HCT116 (cell line): ENCODE measurements around the gene POLRMT. TPM values are rescaled to one million over a fixed set of nuclear protein-coding genes. Genes with fewer than 3 reads are reported as not detected.

Source experiments
- ATAC-seq: fragments of 200-7000 bp; cut with Tn5 transposase; 2 replicates; pipeline ENCODE4 v1.9.1; 2020; ENCODE audit warnings: mild to moderate bottlenecking, moderate library complexity
- BruUV-seq: library from RNA; stranded (reverse); fragments of 400-500 nt; replicated peaks from 2 replicates; lab custom pipeline; 2021; lab: Mats Ljungman, UMichigan
- CTCF ChIA-PET: fragments of 300-600 bp; sonication (Branson Sonifier 250); formaldehyde crosslinking; loops from one replicate; lab custom pipeline; 2021; ENCODE audit warnings: antibody characterized with exemption; lab: Charles Lee
- POLR2A ChIA-PET: fragments of 300-600, 350-600 bp; sonication (Branson Sonifier 250); formaldehyde crosslinking; loops from one replicate; lab custom pipeline; 2021; ENCODE audit warnings: antibody characterized with exemption; lab: Charles Lee
- RAD21 ChIA-PET, 2 experiments: fragments of 300-600 bp; sonication (Branson Sonifier 250); formaldehyde crosslinking; loops; one replicate each; lab custom pipeline; 2023; ENCODE audit warnings: low total read pairs in 2 of 2; ENCODE audit not compliant: uncharacterized antibody in 2 of 2, unreplicated experiment in 2 of 2, low non-redundant PET in 1 of 2; lab: Charles Lee
- DNase-seq: peaks from one replicate; pipeline ENCODE4 v3.0.0-alpha.2; 2010; ENCODE audit warnings: low read depth, low spot score
- H2AFZ ChIP-seq: fragments of 200-600 bp; shearing (Covaris generic), sonication (generic); 2 replicates; pipeline ENCODE4 v1.6.1; 2017; ENCODE audit warnings: low read depth, mixed run types, mixed read lengths, antibody characterized with exemption, low read length; ENCODE audit not compliant: poor library complexity, severe bottlenecking
- H3K27ac ChIP-seq: 2 replicates; pipeline ENCODE4 v1.5.1; 2012; ENCODE audit warnings: low read depth, low read length
- H3K27me3 ChIP-seq: fragments of 200-600 bp; sonication (generic); 2 replicates; pipeline ENCODE4 v1.6.1; 2016; ENCODE audit warnings: mixed run types, low read length, mixed read lengths; ENCODE audit not compliant: insufficient read depth
- H3K36me3 ChIP-seq, 2 experiments: fragments of 200-500 bp in 1 of 2; fragments of 200-600 bp in 1 of 2; sonication (Bioruptor generic) in 1 of 2; sonication (generic) in 1 of 2; 2 replicates each; pipeline versions ENCODE4 v1.5.1 to v1.6.1; 2014 to 2016; ENCODE audit warnings: low read length in 2 of 2, inconsistent platforms in 1 of 2, mixed read lengths in 1 of 2, mixed run types in 1 of 2; ENCODE audit not compliant: insufficient read depth in 2 of 2, control insufficient read depth in 1 of 2
- H3K4me1 ChIP-seq, 2 experiments: fragments of 200-600 bp in 1 of 2; sonication (generic) in 1 of 2; 2 replicates each; pipeline versions ENCODE4 v1.5.1 to v1.6.1; 2012 to 2017; ENCODE audit warnings: low read length in 2 of 2, inconsistent platforms in 1 of 2, mild to moderate bottlenecking in 1 of 2, mixed read lengths in 1 of 2, mixed run types in 1 of 2, moderate library complexity in 1 of 2; ENCODE audit not compliant: insufficient read depth in 2 of 2, control insufficient read depth in 1 of 2
- H3K4me2 ChIP-seq: fragments of 200-600 bp; sonication (generic); 2 replicates; pipeline ENCODE4 v1.6.1; 2017; ENCODE audit warnings: mixed run types, low read length, mixed read lengths
- H3K4me3 ChIP-seq, 2 experiments: fragments of 200-600 bp in 1 of 2; sonication (generic) in 1 of 2; replicated peaks in 1 of 2; 2 replicates each; pipeline ENCODE4 v1.5.1; 2011 to 2016; ENCODE audit warnings: low read length in 2 of 2, control low read depth in 1 of 2, low read depth in 1 of 2, mild to moderate bottlenecking in 1 of 2, mixed read lengths in 1 of 2, mixed run types in 1 of 2
- H3K79me2 ChIP-seq: fragments of 200-600 bp; sonication (generic); 2 replicates; pipeline ENCODE4 v1.6.1; 2017; ENCODE audit warnings: mild to moderate bottlenecking, mixed run types, low read length, moderate library complexity, mixed read lengths; ENCODE audit not compliant: insufficient read depth
- H3K9ac ChIP-seq: fragments of 200-600 bp; sonication (generic); 2 replicates; pipeline ENCODE4 v1.6.1; 2016; ENCODE audit warnings: low read length, mixed read lengths
- H3K9me2 ChIP-seq: fragments of 200-600 bp; sonication (generic), shearing (Covaris generic); 2 replicates; pipeline ENCODE4 v1.6.1; 2017; ENCODE audit warnings: mixed run types, mild to moderate bottlenecking, moderate library complexity; ENCODE audit not compliant: insufficient read depth
- H3K9me3 ChIP-seq, 2 experiments: fragments of 200-500 bp in 1 of 2; fragments of 200-600 bp in 1 of 2; sonication (Bioruptor generic) in 1 of 2; sonication (generic) in 1 of 2; 2 replicates each; pipeline ENCODE4 v1.6.1; 2014 to 2017; ENCODE audit warnings: low read length in 2 of 2, mixed read lengths in 2 of 2, inconsistent platforms in 1 of 2, low read depth in 1 of 2, mild to moderate bottlenecking in 1 of 2, mixed run types in 1 of 2, moderate library complexity in 1 of 2; ENCODE audit not compliant: control insufficient read depth in 1 of 2, insufficient read depth in 1 of 2
- H4K20me1 ChIP-seq: fragments of 200-600 bp; sonication (generic), shearing (Covaris generic); 2 replicates; pipeline ENCODE4 v1.6.1; 2017; ENCODE audit warnings: mixed run types, mild to moderate bottlenecking, moderate library complexity; ENCODE audit not compliant: insufficient read depth
- CBX3 ChIP-seq: IDR thresholded peaks from 2 replicates; pipeline ENCODE4 v1.6.1; 2012; ENCODE audit warnings: low read depth
- REST ChIP-seq: IDR thresholded peaks from 2 replicates; pipeline ENCODE4 v1.6.1; 2012; ENCODE audit warnings: low read depth
- TCF7L2 ChIP-seq: IDR thresholded peaks from 2 replicates; pipeline ENCODE4 v1.7.0; 2011; ENCODE audit warnings: borderline replicate concordance, inconsistent platforms; ENCODE audit not compliant: insufficient read depth, insufficient read length; ENCODE audit errors: extremely low read depth
- intact Hi-C: fragments of 100-400 bp; cut with micrococcal nuclease; formaldehyde crosslinking; loops from 2 replicates; pipeline ENCODE4 v1.10.0; 2022
- total RNA-seq: library from RNA; stranded (reverse); gene quantifications from one replicate; pipeline ENCODE4 v1.2.1, GENCODE V29; 2021; ENCODE audit not compliant: unreplicated experiment

Gene POLRMT
- total RNA-seq, 1 experiment from 2014 or later = 138 TPM

- Histone ChIP-seq H3K9me2 (no peaks in the 10 kb centered on the region), H3K79me2 (peaks cover 100% of the 10 kb centered on the region), H3K4me1 (peaks cover 4 to 14% of the 10 kb centered on the region in 2 experiments), H3K27me3 (no peaks in the 10 kb centered on the region), H3K4me2 (no peak overlapping the region), H3K4me3 (no peak overlapping the region), H3K9ac (no peak overlapping the region), H4K20me1 (peaks cover 5% of the 10 kb centered on the region; the same call in 1 of the 2 replicates), H3K9me3 (no peaks in the 10 kb centered on the region), H3K36me3 (peaks cover 3 to 36% of the 10 kb centered on the region in 2 experiments; a peak in 3 of 4 replicates), H3K27ac (no peak overlapping the region), H2AFZ (no peak overlapping the region)
- BruUV-seq = no TSS peak
- RAD21 ChIA-PET = no interaction called here
- DNase-seq = no peak
- ATAC-seq = no peak
- intact Hi-C loops = no loop called here
- POLR2A ChIA-PET = no interaction called here
- CTCF ChIA-PET = no interaction called here
- no peak for TF ChIP-seq REST
- no peak for TF ChIP-seq TCF7L2
Measured at GRCh38 chr19:657611-658010, 24.3 kb upstream of the POLRMT start.

- Histone ChIP-seq H3K27me3 (no peaks in the 10 kb centered on the region), H3K4me2 (no peak overlapping the region), H3K9ac (no peak overlapping the region), H3K4me3 (no peak overlapping the region), H3K4me1 (peaks cover 4 to 14% of the 10 kb centered on the region in 2 experiments), H3K27ac (no peak overlapping the region), H2AFZ (no peak overlapping the region), H3K9me2 (no peaks in the 10 kb centered on the region), H3K9me3 (no peaks in the 10 kb centered on the region), H4K20me1 (peaks cover 4% of the 10 kb centered on the region; the same call in 1 of the 2 replicates), H3K79me2 (peaks cover 100% of the 10 kb centered on the region), H3K36me3 (peaks cover 3 to 36% of the 10 kb centered on the region in 2 experiments; a peak in 3 of 4 replicates)
- TF ChIP-seq TCF7L2 (no peak), CBX3 (no peak)
- intact Hi-C loops = no loop called here
- no TSS peak for BruUV-seq
- DNase-seq = no peak
- POLR2A ChIA-PET = no interaction called here
- peak; percentile 26; the same call in 1 of the 2 replicates for ATAC-seq
- RAD21 ChIA-PET = no interaction called here
- CTCF ChIA-PET = no interaction called here
Measured at GRCh38 chr19:656751-657559, 23.6 kb upstream of the POLRMT start.
